ENCODE measurements around the gene BMERB1. TPM values are rescaled to one million over a fixed set of nuclear protein-coding genes. Genes with fewer than 3 reads are reported as not detected.
"Not testable (repeated sequence)": the region's sequence is repeated elsewhere in the genome, so short reads cannot be mapped to it uniquely, and the experiment has no call there.

The BMERB1 gene
- total RNA-seq, 3 donors from 2014 or later, result 25.3 to 77.8 (median 38.7) TPM

- intact Hi-C loops (cut with DNase I; ENCODE audit: low total_unique reads), result no loop called here
- no peaks in the 10 kb centered on the region for H3K9me3 ChIP-seq
- DNase-seq (ENCODE audit: low spot score in 2 of 2), result peak in 1 of 2 donors; percentile 71
- TF ChIP-seq POLR2A (IDR thresholded peaks at IDR 0.05) (no peak), CTCF (IDR thresholded peaks at IDR 0.05) (no peak), POLR2AphosphoS5 (IDR thresholded peaks at IDR 0.05) (no peak)
- H3K27me3 ChIP-seq, result no peaks in the 10 kb centered on the region
- H3K27ac ChIP-seq, result peak overlapping the region; percentile 80 to 87
- H3K4me1 ChIP-seq, result no peaks in the 10 kb centered on the region
- no peaks in the 10 kb centered on the region for H3K36me3 ChIP-seq
- no peak overlapping the region for H3K4me3 ChIP-seq
These were observed 29.6 kb upstream of the BMERB1 start for GRCh38 chr16:15404792-15405191.

GRCh38 chr16:15407756-15408155 is 26.6 kb upstream of the BMERB1 start:
- H3K4me1 ChIP-seq; H3K27ac ChIP-seq; H3K36me3 ChIP-seq; H3K27me3 ChIP-seq; intact Hi-C loops (cut with DNase I; ENCODE audit: low total_unique reads); H3K9me3 ChIP-seq; DNase-seq (ENCODE audit: low spot score in 2 of 2); H3K4me3 ChIP-seq: not testable (repeated sequence)

GRCh38 chr16:15409476-15409875 is 24.9 kb upstream of the BMERB1 start:
- H3K4me1 ChIP-seq; intact Hi-C loops (cut with DNase I; ENCODE audit: low total_unique reads); H3K9me3 ChIP-seq; DNase-seq (ENCODE audit: low spot score in 2 of 2); H3K27me3 ChIP-seq; H3K27ac ChIP-seq; H3K4me3 ChIP-seq; H3K36me3 ChIP-seq: not testable (repeated sequence)

GRCh38 chr16:15415511-15415985 is 18.8 kb upstream of the BMERB1 start:
- intact Hi-C loops (cut with DNase I; ENCODE audit: low total_unique reads), result no loop called here
- Histone ChIP-seq H3K27ac (no peak overlapping the region), H3K36me3 (no peaks in the 10 kb centered on the region), H3K9me3 (no peaks in the 10 kb centered on the region), H3K4me1 (no peaks in the 10 kb centered on the region), H3K4me3 (no peak overlapping the region), H3K27me3 (no peaks in the 10 kb centered on the region)
- no peak for DNase-seq (ENCODE audit: low spot score in 2 of 2)
- TF ChIP-seq CTCF (IDR thresholded peaks at IDR 0.05), result no peak
- no peak for TF ChIP-seq POLR2A (IDR thresholded peaks at IDR 0.05)
- TF ChIP-seq POLR2AphosphoS5 (IDR thresholded peaks at IDR 0.05), result no peak

- Histone ChIP-seq H3K36me3 (no peaks in the 10 kb centered on the region), H3K27ac (no peak overlapping the region), H3K4me3 (no peak overlapping the region), H3K9me3 (no peaks in the 10 kb centered on the region), H3K27me3 (no peaks in the 10 kb centered on the region), H3K4me1 (no peaks in the 10 kb centered on the region)
- TF ChIP-seq CTCF (IDR thresholded peaks at IDR 0.05) (no peak), POLR2AphosphoS5 (IDR thresholded peaks at IDR 0.05) (no peak), POLR2A (IDR thresholded peaks at IDR 0.05) (no peak)
- intact Hi-C loops (cut with DNase I; ENCODE audit: low total_unique reads), result no loop called here
- no peak for DNase-seq (ENCODE audit: low spot score in 2 of 2)
These were observed 17.2 kb upstream of the BMERB1 start for GRCh38 chr16:15417197-15417596.

GRCh38 chr16:15418206-15418605 is 16.2 kb upstream of the BMERB1 start:
- DNase-seq (ENCODE audit: low spot score in 2 of 2), result no peak
- no peaks in the 10 kb centered on the region for H3K9me3 ChIP-seq
- no peak overlapping the region for H3K27ac ChIP-seq
- H3K4me1 ChIP-seq, result no peaks in the 10 kb centered on the region
- TF ChIP-seq CTCF (IDR thresholded peaks at IDR 0.05), result no peak
- no peak for TF ChIP-seq POLR2AphosphoS5 (IDR thresholded peaks at IDR 0.05)
- no peak for TF ChIP-seq POLR2A (IDR thresholded peaks at IDR 0.05)
- no peaks in the 10 kb centered on the region for H3K27me3 ChIP-seq
- no peak overlapping the region for H3K4me3 ChIP-seq
- H3K36me3 ChIP-seq, result no peaks in the 10 kb centered on the region
- intact Hi-C loops (cut with DNase I; ENCODE audit: low total_unique reads), result no loop called here

GRCh38 chr16:15421696-15422095 is 12.7 kb upstream of the BMERB1 start:
- DNase-seq (ENCODE audit: low spot score in 2 of 2); intact Hi-C loops (cut with DNase I; ENCODE audit: low total_unique reads); H3K9me3 ChIP-seq; H3K4me3 ChIP-seq; H3K4me1 ChIP-seq; H3K27ac ChIP-seq; H3K27me3 ChIP-seq; H3K36me3 ChIP-seq: not testable (repeated sequence)
